Ishikawa (cell line): ENCODE results near the gene KRTAP10-3.

Source experiments
- CEBPB ChIP-seq: IDR thresholded peaks from 2 replicates; pipeline ENCODE4 v1.6.1; 2012
- CREB1 ChIP-seq: IDR thresholded peaks from 2 replicates; pipeline ENCODE4 v1.6.1; 2012; ENCODE audit warnings: low read depth
- EGR1 ChIP-seq: IDR thresholded peaks from 2 replicates; pipeline ENCODE4 v1.6.1; 2012
- EP300 ChIP-seq: IDR thresholded peaks from 2 replicates; pipeline ENCODE4 v1.6.1; 2012; ENCODE audit warnings: borderline replicate concordance
- FOXM1 ChIP-seq: IDR thresholded peaks from 2 replicates; pipeline ENCODE4 v1.6.1; 2012; ENCODE audit warnings: low read depth, borderline replicate concordance
- RAD21 ChIP-seq: IDR thresholded peaks from 2 replicates; pipeline ENCODE4 v1.6.1; 2012; ENCODE audit warnings: low read depth
- TAF1 ChIP-seq: IDR thresholded peaks from 2 replicates; pipeline ENCODE4 v1.6.1; 2012; ENCODE audit warnings: low read depth, mild to moderate bottlenecking
- TCF12 ChIP-seq: IDR thresholded peaks from 2 replicates; pipeline ENCODE4 v1.6.1; 2012; ENCODE audit warnings: low read depth
- TEAD4 ChIP-seq: IDR thresholded peaks from 2 replicates; pipeline ENCODE4 v1.6.1; 2012
- YY1 ChIP-seq: IDR thresholded peaks from 2 replicates; pipeline ENCODE4 v1.6.1; 2012; ENCODE audit warnings: low read depth
- ZBTB7A ChIP-seq: IDR thresholded peaks from 2 replicates; pipeline ENCODE4 v1.6.1; 2012; ENCODE audit warnings: low read depth
- TF ChIP-seq, protein P1 (sequence below): IDR thresholded peaks from 2 replicates; pipeline ENCODE4 v1.6.1; 2012
- TF ChIP-seq, protein P2 (sequence below): IDR thresholded peaks from 2 replicates; pipeline ENCODE4 v1.6.1; 2012; ENCODE audit warnings: low read depth, mild to moderate bottlenecking

Gene KRTAP10-3

DNA sequence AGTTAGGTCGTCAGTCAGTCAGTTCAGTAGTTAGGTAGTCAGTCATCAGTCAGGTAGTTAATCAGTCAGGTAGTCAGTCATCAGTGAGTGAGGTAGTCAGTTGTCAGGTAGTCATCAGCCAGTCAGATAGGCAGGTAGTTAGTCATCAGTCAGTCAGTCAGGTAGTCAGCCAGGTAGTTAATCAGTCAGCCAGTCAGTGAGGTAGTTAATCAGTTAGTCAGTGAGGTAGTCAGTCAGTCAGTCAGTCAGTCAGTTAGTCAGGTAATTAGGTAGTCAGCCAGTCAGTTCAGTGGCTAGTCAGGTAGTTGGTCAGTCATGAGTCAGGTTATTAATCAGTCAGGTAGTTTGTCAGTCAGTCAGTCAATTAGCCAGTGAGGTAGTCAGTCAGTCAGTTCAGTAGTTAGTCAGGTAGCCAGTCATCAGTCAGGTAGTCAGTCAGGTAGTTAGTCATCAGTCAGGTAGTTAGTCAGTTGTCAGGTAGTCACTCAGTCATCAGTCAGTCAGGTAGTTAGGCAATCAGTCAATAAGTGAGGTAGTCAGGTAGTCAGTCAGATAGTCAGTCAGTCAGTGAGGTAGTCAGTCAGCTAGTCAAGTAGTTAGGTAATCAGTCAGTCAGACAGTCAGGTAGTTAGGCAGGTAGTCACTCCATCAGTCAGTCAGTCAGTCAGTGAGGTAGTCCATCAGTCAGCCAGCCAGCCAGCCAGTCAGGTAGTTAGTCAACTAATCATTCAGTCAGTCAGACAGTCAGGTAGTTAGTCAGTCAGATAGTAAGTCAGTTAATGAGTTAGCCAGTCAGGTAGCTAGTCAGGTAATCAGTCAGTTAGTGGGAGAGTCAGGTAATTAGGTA is 34.8 kb downstream of the KRTAP10-3 start:
- TF ChIP-seq RAD21, result no peak
- no peak for TF ChIP-seq ZBTB7A
- no peak for TF ChIP-seq EGR1
- TF ChIP-seq, protein P1, sequence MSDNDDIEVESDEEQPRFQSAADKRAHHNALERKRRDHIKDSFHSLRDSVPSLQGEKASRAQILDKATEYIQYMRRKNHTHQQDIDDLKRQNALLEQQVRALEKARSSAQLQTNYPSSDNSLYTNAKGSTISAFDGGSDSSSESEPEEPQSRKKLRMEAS, result no peak
- TF ChIP-seq, protein P2, sequence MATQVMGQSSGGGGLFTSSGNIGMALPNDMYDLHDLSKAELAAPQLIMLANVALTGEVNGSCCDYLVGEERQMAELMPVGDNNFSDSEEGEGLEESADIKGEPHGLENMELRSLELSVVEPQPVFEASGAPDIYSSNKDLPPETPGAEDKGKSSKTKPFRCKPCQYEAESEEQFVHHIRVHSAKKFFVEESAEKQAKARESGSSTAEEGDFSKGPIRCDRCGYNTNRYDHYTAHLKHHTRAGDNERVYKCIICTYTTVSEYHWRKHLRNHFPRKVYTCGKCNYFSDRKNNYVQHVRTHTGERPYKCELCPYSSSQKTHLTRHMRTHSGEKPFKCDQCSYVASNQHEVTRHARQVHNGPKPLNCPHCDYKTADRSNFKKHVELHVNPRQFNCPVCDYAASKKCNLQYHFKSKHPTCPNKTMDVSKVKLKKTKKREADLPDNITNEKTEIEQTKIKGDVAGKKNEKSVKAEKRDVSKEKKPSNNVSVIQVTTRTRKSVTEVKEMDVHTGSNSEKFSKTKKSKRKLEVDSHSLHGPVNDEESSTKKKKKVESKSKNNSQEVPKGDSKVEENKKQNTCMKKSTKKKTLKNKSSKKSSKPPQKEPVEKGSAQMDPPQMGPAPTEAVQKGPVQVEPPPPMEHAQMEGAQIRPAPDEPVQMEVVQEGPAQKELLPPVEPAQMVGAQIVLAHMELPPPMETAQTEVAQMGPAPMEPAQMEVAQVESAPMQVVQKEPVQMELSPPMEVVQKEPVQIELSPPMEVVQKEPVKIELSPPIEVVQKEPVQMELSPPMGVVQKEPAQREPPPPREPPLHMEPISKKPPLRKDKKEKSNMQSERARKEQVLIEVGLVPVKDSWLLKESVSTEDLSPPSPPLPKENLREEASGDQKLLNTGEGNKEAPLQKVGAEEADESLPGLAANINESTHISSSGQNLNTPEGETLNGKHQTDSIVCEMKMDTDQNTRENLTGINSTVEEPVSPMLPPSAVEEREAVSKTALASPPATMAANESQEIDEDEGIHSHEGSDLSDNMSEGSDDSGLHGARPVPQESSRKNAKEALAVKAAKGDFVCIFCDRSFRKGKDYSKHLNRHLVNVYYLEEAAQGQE, result no peak
- TF ChIP-seq CEBPB, result no peak

DNA sequence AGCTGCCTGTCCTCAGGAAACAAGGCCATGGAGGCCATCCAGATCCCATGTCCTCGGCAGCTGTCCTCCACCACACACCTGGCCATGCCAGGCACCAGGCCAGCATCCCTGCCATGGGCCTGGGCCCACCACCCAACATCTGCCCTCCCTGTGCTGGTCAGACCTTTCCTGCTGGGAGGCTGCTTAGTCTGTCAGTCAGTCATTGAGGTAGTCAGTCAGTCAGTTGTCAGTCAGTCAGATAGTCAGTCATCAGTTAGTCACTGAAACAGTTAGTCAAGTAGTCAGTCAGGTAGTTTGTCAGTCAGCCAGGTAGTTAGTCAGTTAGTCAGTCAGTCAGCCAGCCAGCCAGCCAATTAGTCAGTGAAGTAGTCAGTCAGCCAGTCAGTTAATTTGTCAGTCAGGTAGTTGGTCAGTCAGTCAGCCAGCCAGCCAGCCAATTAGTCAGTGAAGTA is 35.8 kb downstream of the KRTAP10-3 start:
- TF ChIP-seq RAD21 (no peak), CEBPB (no peak), YY1 (no peak)
- TF ChIP-seq, protein P2, result no peak

DNA sequence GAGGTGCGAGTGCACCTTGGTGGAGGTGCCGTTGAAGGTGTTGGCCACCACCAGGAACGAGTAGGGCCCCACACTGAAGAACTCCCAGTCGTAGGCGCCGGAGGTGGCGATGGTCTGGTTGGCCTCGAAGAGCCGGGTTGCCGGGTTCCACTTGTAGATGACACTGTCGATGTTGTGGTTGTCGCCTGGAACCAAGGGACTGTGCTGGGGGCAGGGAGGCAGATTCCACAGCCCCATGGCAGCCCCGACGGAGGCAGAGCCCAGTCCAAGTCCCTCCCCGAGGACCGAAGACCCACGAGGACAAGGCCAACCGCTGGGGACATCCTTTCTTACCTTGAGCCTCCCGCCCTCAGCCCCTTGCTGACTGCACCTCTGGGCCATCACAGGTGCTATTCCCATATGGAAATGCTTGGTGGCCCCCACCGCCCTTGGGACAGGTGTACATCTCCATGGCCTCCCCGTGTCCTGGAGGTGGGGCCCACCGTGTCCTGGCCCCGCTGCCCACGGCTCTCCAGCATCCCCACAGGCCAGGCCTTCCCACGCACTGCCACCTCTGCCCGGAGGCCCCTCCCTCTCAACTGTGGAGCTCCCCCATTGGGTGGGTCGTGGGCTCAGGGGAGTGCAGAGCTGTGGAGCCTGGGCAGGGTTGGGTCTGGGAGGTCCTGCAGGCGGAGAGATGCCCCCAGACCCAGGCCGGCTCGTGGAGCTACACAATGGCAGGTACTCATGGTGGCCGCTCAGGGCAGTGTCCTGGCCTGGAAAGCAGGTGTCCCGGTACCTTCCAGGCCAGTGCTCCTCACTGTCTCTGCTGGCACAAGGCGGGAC is 36.5 kb downstream of the KRTAP10-3 start:
- no peak for TF ChIP-seq FOXM1
- TF ChIP-seq TAF1, result no peak
- TF ChIP-seq, protein P2, result no peak
- no peak for TF ChIP-seq TCF12
- TF ChIP-seq ZBTB7A, result no peak
- TF ChIP-seq, protein P1, result no peak
- TF ChIP-seq EGR1, result no peak
- no peak for TF ChIP-seq CREB1
- no peak for TF ChIP-seq EP300
- no peak for TF ChIP-seq CEBPB

DNA sequence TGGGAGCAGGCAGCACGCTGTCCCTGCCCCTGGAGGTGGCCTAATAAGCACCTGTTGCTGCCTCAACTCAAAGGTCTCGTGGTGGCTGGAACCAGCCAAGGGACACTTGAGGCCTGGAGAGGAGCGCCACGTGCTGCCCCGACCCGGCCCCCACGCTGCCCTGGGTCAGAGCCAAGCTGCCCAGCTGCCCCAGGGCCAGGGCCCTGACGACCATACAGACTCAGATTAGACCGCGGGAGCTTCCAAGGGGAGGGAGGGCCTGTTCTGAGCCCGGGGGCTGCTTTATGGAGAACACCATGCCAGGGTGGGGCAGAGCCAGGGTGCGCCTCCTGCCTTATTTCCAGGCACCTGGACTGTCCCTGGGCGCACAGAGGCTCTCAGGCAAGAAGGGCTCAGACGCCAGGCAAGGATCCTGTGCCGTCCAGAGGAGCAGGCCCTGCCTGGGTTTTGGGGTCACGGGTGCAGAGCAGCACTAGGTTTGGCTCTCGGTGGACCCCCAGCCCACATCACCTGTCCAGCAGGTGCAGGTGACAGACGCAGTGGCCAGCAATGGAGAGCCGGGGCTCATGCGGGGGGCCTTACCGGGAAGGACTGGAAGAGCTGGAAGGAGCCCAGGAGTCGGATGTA is 37.2 kb downstream of the KRTAP10-3 start:
- TF ChIP-seq EGR1, result no peak
- no peak for TF ChIP-seq TEAD4
- TF ChIP-seq RAD21, result no peak
- TF ChIP-seq TAF1, result no peak
- TF ChIP-seq CEBPB, result no peak
- no peak for TF ChIP-seq TCF12
- TF ChIP-seq, protein P2, result no peak
